Stimulated activated CD8-positive, alpha-beta memory T cell treated with anti-CD3 and anti-CD28 coated beads, Interleukin-15, amount 100 ng/mL, for 4 hours (primary cell): ENCODE results near the gene PARD6G.

Source experiments
- DNase-seq, 2 donors: peaks; one replicate each; pipeline ENCODE4 v3.0.0-alpha.2; 2020; ENCODE audit warnings: low read depth in 2 of 2

The PARD6G gene

DNA sequence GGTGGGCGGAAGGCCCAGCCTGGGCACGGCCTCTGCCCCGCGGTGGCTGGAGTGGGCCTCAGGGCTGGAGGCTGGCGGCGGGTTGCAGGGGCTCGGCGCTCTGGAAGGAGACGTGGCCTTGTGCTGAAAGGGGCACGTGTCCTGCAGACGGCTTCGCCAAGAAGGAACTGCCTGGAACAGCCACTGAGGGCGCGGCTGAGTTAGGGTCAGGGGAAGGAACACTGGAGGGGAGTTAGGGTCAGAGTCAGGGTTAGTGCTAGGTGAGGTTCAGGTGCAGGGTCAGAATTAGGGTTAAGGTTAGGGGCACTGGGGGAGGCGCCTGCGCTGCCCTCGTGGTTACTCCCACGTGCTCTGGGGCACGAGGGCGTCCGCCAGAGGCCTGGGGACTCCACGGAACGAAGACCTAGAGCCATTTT lies 139.2 kb downstream of the PARD6G start:
- DNase-seq = no peak

- no peak for DNase-seq
These were observed 139.9 kb downstream of the PARD6G start for GRCh38 chr18:80107426-80107825.
